GM18858 (cell line): Measurements from ENCODE around the gene ZNF584.
"Not testable (repeated sequence)": the region's sequence is repeated elsewhere in the genome, so short reads cannot be mapped to it uniquely, and the experiment has no call there.

Experiments used
- ATAC-seq: cut with Tn5 transposase; IDR thresholded peaks from one replicate; pipeline ENCODE4 v1.9.1; 2021; ENCODE audit not compliant: unreplicated experiment

Gene ZNF584

GRCh38 chr19:58408152-58409009 is at the start of gene ZNF584:
ZNF584 (plus strand) TSS chr19:58408649; CDS start chr19:58409148, 499 bp downstream.
- ATAC-seq: peak; percentile 75

DNA sequence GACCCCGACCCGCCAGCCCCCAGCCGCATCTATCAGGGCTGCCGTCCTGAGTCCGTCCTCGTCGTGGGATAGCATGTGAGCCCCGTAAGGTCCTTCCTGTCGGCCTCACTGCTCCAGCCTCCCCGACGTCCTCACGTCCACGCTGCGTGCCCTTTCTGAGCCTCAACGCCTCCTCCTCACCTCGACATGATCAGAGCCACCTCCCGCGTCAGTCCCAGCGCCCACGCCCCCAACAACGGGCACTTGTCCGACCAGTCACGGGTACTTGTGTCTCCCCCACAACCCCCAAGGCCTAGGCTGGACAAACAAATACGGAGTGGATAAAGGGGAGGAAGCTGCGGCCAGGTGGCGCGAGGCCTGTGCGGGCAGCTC is 46.6 kb upstream of the ZNF584 start:
- ATAC-seq: no peak

- ATAC-seq: peak; percentile 75
Observed at GRCh38 chr19:58362272-58362994, 46.0 kb upstream of the ZNF584 start, which contains the start of gene ZNF497. ZNF497 (minus strand) TSS chr19:58362751; CDS start chr19:58357635, 5,116 bp downstream.

DNA sequence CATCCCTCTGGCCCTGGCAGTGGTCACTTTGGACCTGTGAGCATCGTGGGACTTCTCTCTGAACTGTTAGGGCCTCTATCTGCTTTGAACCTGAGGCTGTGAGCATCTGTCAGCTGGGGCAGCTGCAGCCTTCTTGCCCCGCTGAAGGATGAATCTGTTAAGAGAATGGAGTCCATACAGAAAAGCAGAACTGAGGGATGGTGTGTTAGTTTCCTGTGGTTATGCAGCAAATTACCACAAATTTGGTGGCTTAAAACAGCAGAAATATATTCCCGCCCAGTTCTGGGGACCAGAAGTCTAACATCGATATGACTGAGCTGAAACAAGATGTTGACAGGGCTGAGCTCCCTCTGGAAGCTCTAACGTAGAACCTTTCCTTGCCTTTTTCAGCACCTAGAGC is 44.3 kb upstream of the ZNF584 start:
- no peak for ATAC-seq

GRCh38 chr19:58366585-58367430 is 41.6 kb upstream of the ZNF584 start:
- ATAC-seq: no peak

DNA sequence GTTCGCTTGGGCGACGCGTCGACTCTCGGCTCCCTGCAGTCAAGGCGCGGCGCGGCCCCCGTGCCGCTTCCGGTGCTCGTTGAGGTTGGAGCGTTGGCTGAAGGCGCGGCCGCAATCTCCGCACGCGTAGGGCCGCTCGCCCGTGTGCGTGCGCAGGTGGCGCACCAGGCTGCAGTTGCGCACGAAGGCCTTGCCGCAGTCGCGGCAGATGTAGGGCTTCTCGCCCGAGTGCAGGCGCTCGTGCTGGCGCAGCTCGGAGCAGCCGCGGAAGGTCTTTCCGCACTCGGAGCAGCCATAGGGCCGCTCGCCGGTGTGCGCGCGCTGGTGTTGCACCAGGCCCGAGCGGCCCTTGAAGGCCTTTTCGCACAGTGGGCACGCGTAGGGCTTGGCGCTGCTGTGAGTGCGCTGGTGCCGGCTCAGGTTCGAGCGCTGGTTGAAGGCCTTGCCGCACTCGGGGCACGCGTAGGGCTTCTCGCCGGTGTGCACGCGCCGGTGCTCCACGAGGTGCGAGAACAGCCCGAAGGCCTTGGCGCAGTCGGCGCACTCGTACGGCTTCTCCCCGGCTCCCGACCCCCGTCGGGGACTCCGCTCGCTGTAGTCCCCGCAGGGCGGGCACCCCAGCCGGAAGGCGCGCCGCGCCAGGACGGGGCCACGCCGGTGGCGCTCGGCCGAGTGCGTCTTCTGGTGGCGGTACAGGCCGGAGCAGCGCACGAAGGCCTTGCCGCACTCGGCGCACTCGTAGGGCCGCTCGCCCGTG is 40.6 kb upstream of the ZNF584 start:
- ATAC-seq: no peak

GRCh38 chr19:58368561-58369360 is 39.7 kb upstream of the ZNF584 start:
- ATAC-seq: no peak

GRCh38 chr19:58372311-58373133 is 35.9 kb upstream of the ZNF584 start:
- ATAC-seq: no peak

DNA sequence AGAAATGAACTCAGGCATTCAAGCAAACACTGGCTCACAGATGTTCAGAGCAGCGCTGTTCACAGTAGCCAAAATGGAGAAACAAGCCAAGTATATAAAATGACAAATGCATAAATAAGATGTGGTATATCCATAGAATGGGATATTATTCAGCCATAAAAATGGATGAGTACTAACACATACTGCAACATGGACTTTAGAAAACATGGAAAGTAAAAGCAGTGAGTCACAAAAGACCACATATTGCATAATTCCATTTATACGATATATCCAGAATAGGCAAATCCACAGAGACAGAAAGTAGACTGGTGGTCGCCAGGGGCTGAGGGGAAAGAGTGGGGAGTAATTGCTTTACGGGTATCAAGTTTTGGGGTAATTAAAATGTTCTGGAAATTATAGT is 34.2 kb upstream of the ZNF584 start:
- ATAC-seq: no peak

DNA sequence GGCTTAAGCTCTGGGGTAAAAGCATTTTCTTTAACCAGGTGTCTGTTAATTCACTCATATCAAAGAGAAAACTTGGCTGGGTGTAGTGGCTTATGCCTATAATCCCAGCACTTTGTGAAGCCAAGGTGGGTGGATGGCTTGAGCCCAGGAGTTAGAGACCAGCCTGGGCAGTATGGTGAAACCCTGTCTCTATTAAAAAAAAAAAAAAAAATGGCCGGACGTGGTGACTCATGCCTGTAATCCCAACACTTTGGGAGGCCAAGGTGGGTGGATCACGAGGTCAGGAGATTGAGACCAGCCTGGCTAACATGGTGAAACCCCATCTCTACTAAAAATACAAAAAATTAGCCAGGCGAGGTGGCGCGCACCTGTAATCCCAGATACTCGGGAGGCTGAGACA is 31.7 kb upstream of the ZNF584 start:
- not testable (repeated sequence) for ATAC-seq

DNA sequence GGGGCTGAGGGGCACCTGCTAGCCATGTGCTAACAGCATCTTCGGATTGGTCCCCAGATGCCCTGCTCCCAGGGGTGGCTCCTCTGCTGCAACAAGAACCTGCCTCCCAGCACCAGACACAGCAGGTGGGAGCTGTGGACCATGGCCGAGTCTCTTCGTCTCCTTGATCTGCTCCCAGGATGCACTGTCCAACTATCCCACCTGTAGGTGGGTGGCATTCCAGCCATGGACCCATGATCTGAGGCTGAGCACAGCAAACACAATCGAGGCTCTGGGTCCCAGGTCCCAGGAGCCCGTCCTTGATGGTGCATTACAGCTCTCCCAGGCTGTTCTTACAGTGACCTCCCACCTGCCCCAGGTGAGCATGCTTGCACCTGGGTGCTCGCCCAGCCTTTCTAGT is 29.2 kb upstream of the ZNF584 start:
- no peak for ATAC-seq

DNA sequence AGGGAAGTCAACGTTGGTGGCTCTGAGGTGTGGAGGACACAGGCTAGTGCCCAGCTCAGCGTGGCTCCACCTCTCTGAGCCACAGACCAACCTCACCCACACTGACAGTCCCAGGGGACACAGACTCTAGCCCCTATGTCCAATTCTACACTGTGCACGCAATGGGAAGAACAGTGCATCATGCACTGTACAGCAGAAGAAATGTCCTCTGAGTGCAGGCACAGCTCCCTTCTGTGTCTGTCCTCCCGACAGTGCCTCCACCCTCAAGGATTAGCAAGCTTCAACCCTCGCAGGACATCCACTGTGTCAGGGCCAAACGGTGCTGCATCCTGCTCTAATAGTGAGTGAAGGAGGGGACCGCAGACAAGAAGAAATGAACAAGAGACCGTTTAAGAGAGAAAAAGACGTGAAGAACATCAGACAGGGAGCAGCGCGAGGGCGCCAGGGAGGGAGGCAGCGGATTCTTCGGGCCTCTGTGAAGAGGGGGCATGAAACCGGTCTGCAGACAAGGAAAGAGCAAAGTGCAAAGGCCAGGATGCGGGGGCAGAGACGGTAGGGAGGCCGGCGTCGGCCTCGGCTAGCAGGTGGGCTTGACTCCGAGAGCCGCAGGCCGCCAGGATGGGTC is 28.3 kb upstream of the ZNF584 start:
- ATAC-seq: no peak

- ATAC-seq: peak; percentile 73
Observed at GRCh38 chr19:58380662-58381459, 27.6 kb upstream of the ZNF584 start, which contains the start of gene ZNF837. ZNF837 (minus strand) TSS chr19:58381030; CDS start chr19:58369332, 11,698 bp downstream.

- no peak for ATAC-seq
Observed at GRCh38 chr19:58381460-58382212, 26.8 kb upstream of the ZNF584 start.

DNA sequence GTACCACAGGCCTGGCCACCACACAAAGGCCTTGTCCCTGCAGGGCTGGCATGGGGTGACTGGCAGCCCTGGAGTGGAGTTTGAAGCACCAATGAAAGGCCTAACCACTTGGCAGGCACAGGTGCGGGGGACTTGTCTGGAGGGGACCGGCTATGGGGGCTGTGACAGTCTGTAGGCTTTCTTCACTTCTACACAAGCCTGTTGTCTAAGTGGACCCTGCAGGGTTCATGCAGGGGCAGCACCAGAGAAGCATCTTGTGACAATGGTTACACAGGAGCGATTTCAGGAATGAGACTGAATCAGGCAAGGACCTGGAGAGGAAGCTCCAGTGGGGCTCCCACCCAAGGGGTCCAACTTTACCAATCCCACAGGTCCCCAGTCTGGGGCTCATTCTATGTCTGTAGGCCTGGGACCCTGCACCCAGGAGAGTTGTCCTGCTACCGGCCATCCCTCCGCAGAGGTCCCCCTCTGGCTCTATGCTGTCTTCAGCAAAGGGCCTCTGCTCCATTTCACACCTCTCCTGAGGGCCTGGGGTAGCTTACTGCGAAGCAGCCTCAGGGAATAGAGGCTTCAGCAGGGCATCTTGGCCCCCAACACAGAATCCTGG is 25.3 kb upstream of the ZNF584 start:
- ATAC-seq: no peak

- ATAC-seq: no peak
Observed at GRCh38 chr19:58385313-58385890, 23.0 kb upstream of the ZNF584 start.
